Gastroesophageal sphincter (tissue), 4 donors: Measurements from ENCODE around the gene TMEM238. TPM values are rescaled to one million over a fixed set of nuclear protein-coding genes. Genes with fewer than 3 reads are reported as not detected.
A peak's percentile ranks its signal among the peaks of the same experiment; 100 is the strongest.
"Not testable (repeated sequence)": the region's sequence is repeated elsewhere in the genome, so short reads cannot be mapped to it uniquely, and the experiment has no call there.

Experiments used
- ATAC-seq: fragments of 150-250 bp; one replicate; pipeline ENCODE4 v1.9.1; 2016; ENCODE audit warnings: mild to moderate bottlenecking, moderate library complexity
- H3K27ac ChIP-seq, 4 donors: fragments of 200-600 bp; sonication (generic) in 3 of 4; 1 replicate in 3 of 4; 2 replicates in 1 of 4; pipeline ENCODE4 v1.5.1; 2016 to 2019
- H3K27me3 ChIP-seq: fragments of 200-600 bp; sonication (generic); one replicate; pipeline ENCODE4 v1.5.1; 2019
- H3K36me3 ChIP-seq, 2 donors: fragments of 200-600 bp; sonication (generic); one replicate each; pipeline ENCODE4 v1.5.1; 2019; ENCODE audit warnings: control low read depth in 1 of 2
- H3K4me1 ChIP-seq, 3 donors: fragments of 200-600 bp; sonication (generic); 1 replicate in 2 of 3; 2 replicates in 1 of 3; pipeline ENCODE4 v1.5.1; 2016 to 2019; ENCODE audit warnings: control low read depth in 2 of 3
- H3K4me3 ChIP-seq, 2 donors: fragments of 200-600 bp; sonication (generic); one replicate each; pipeline ENCODE4 v1.5.1; 2019; ENCODE audit warnings: mild to moderate bottlenecking in 1 of 2, moderate library complexity in 1 of 2
- H3K9me3 ChIP-seq, 3 donors: fragments of 200-600 bp; sonication (generic); one replicate each; pipeline ENCODE4 v1.5.1; 2017 to 2019; ENCODE audit warnings: control low read depth in 2 of 3
- CTCF ChIP-seq, 4 experiments: fragments of 200-600 bp in 2 of 4; fragments of 450-650 bp in 2 of 4; sonication (generic) in 1 of 4; IDR thresholded peaks; one replicate each; pipeline ENCODE4 v1.5.1; 2017 to 2019; ENCODE audit warnings: antibody characterized with exemption in 4 of 4, mild to moderate bottlenecking in 2 of 4, moderate library complexity in 2 of 4
- EP300 ChIP-seq: sonication (generic); formaldehyde crosslinking; IDR thresholded peaks from one replicate; pipeline ENCODE4 v1.6.1; 2017; ENCODE audit warnings: antibody characterized with exemption, mild to moderate bottlenecking
- POLR2A ChIP-seq, 2 donors: fragments of 450-650 bp; IDR thresholded peaks; one replicate each; pipeline ENCODE4 v1.6.1; 2017; ENCODE audit warnings: antibody characterized with exemption in 2 of 2, mild to moderate bottlenecking in 2 of 2, moderate library complexity in 1 of 2
- POLR2AphosphoS5 ChIP-seq: sonication (generic); formaldehyde crosslinking; IDR thresholded peaks from one replicate; pipeline ENCODE4 v1.6.1; 2017; ENCODE audit warnings: antibody characterized with exemption
- WGBS, 2 donors: methylation state at CpG; one replicate each; pipeline ENCODE4 v1.1.5; 2018; ENCODE audit warnings: low coverage in 1 of 2; 5-methylcytosine and 5-hydroxymethylcytosine counted together
- total RNA-seq, 4 donors: library from RNA; depleted of rRNA; stranded (reverse); fragments of >200 nt; gene quantifications; one replicate each; pipeline ENCODE4 v1.1.0, GENCODE V29; 2016

Gene TMEM238
- total RNA-seq, 4 donors from 2014 or later, result 1.6 to 6.0 TPM; not detected in 2

- Histone ChIP-seq H3K27ac (peak overlapping the region; percentile 81 to 98 (median 96)), H3K4me3 (peak overlapping the region; percentile 55 to 85), H3K36me3 (peaks cover 0 to 33% of the 10 kb centered on the region in 2 donors), H3K4me1 (peaks cover 0 to 22% (median 16%) of the 10 kb centered on the region in 3 donors), H3K9me3 (no peaks in the 10 kb centered on the region), H3K27me3 (no peaks in the 10 kb centered on the region)
- ATAC-seq, result peak; percentile 95
- TF ChIP-seq POLR2A (IDR thresholded peaks at IDR 0.05), result no peak
- no peak for TF ChIP-seq CTCF (IDR thresholded peaks at IDR 0.05)
- no peak for TF ChIP-seq EP300
- TF ChIP-seq POLR2AphosphoS5, result no peak
- 0% methylated on average over 18 of the region's 72 CpGs; no CpG with 5 or more reads in 1 of the 2 donors for WGBS, 2 donors
These were observed 23.9 kb upstream of the TMEM238 start for GRCh38 chr19:55407800-55408532.

GRCh38 chr19:55407550-55407799 lies 23.4 kb upstream of the TMEM238 start, which contains the start of gene UBE2S:
Gene UBE2S, minus strand, starts transcription at chr19:55407788. Its CDS starts 199 bp downstream, at chr19:55407589.
- TF ChIP-seq CTCF (IDR thresholded peaks at IDR 0.05) (peak in 1 of 4 experiments; percentile 22), POLR2AphosphoS5 (peak; percentile 96), POLR2A (IDR thresholded peaks at IDR 0.05) (peak; percentile 97 to 98)
- not testable (repeated sequence) for H3K27me3 ChIP-seq, H3K9me3 ChIP-seq
- Histone ChIP-seq H3K27ac (peak within 1 kb of the TSS; percentile 81 to 98 (median 96)), H3K4me1 (peaks cover 0 to 22% (median 16%) of the 10 kb centered on the region in 3 donors), H3K36me3 (peaks cover 0 to 38% of the 10 kb centered on the region in 2 donors), H3K4me3 (peak within 1 kb of the TSS; percentile 55 to 85)
- ATAC-seq, result peak; percentile 1
- WGBS, 2 donors, result 0% methylated on average over 1 of the region's 36 CpGs; no CpG with 5 or more reads in 1 of the 2 donors

GRCh38 chr19:55406826-55407549 lies 22.9 kb upstream of the TMEM238 start:
- no CpG with 5 or more reads among the region's 35 CpGs for WGBS, 2 donors
- ATAC-seq, result peak; percentile 1
- peak overlapping the region; percentile 73 to 98 (median 96) for H3K27ac ChIP-seq
- H3K4me1 ChIP-seq, result peaks cover 0 to 22% (median 16%) of the 10 kb centered on the region in 3 donors
- TF ChIP-seq EP300 (no peak), POLR2A (IDR thresholded peaks at IDR 0.05) (no peak), POLR2AphosphoS5 (no peak), CTCF (IDR thresholded peaks at IDR 0.05) (no peak)
- H3K9me3 ChIP-seq, result no peaks in the 10 kb centered on the region
- H3K4me3 ChIP-seq, result peak overlapping the region; percentile 55 to 85
- peaks cover 0 to 42% of the 10 kb centered on the region in 2 donors for H3K36me3 ChIP-seq
- H3K27me3 ChIP-seq, result no peaks in the 10 kb centered on the region

GRCh38 chr19:55406091-55406825 lies 22.2 kb upstream of the TMEM238 start:
- WGBS, 2 donors, result 76 to 86% methylated on average over 8 to 9 of the region's 14 CpGs
- H3K36me3 ChIP-seq, result peaks cover 0 to 50% of the 10 kb centered on the region in 2 donors
- H3K9me3 ChIP-seq, result no peaks in the 10 kb centered on the region

More at GRCh38 chr19:55406091-55406825, 22.2 kb upstream of the TMEM238 start:
- Histone ChIP-seq H3K4me1 (peaks cover 0 to 22% (median 16%) of the 10 kb centered on the region in 3 donors), H3K4me3 (peak overlapping the region; percentile 55 to 85), H3K27ac (peak overlapping the region in 3 of 4 donors; percentile 96 to 98 (median 97)), H3K27me3 (no peaks in the 10 kb centered on the region)
- TF ChIP-seq POLR2AphosphoS5 (no peak), POLR2A (IDR thresholded peaks at IDR 0.05) (no peak), CTCF (IDR thresholded peaks at IDR 0.05) (no peak), EP300 (no peak)
- ATAC-seq, result no peak
